GM10847 (cell line): ENCODE data around the gene RUFY3.

Experiments used
- POLR2A ChIP-seq: IDR thresholded peaks from 2 replicates; pipeline ENCODE4 v1.6.1; 2011; ENCODE audit not compliant: insufficient read length; ENCODE audit errors: extremely low read depth

RUFY3 gene, protein sequence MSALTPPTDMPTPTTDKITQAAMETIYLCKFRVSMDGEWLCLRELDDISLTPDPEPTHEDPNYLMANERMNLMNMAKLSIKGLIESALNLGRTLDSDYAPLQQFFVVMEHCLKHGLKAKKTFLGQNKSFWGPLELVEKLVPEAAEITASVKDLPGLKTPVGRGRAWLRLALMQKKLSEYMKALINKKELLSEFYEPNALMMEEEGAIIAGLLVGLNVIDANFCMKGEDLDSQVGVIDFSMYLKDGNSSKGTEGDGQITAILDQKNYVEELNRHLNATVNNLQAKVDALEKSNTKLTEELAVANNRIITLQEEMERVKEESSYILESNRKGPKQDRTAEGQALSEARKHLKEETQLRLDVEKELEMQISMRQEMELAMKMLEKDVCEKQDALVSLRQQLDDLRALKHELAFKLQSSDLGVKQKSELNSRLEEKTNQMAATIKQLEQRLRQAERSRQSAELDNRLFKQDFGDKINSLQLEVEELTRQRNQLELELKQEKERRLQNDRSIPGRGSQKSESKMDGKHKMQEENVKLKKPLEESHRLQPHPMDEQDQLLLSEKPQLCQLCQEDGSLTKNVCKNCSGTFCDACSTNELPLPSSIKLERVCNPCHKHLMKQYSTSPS

DNA sequence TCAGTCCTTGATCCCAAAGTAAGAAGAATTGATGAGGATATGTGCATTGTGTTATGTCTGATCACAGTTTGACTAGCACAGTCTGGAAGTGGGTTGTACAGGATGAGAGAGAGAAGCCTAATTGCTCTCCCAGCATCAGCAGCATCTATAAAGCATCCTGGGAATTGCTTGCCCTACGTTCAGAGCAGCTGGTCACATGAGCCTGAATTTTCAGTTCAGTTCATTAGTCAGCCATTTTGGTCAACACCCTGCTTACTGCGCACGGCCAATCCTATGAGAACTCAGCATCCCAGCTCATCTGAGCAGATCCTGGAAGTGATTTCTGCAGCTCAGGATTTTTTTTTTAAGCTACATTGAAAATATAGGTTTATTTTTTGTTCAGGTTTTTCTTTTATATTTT is at the start of gene RUFY3:
RUFY3 (plus strand) TSS at position 218 of the 400 bp plus-strand sequence. CDS start 610 bp downstream, outside the sequence.
- TF ChIP-seq POLR2A, result no peak

DNA sequence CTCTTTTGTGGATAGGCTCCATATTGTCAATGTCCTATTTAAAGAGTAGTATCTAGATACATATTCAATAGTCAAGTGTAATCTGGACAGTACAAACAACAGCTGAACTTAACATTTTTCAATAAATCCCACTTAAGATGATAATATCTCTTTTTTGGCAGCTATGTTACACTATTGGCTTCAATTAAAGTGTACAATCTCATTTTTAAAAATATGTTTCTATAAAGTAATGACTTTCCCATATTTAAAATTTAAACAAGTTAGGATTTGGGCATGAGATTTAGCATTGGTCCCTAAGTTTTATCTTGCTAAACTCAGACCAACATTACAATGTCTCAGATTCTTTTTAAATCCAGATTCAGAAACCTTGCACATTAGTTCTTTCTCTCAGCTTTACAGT is 47.6 kb upstream of the RUFY3 start:
- no peak for TF ChIP-seq POLR2A

DNA sequence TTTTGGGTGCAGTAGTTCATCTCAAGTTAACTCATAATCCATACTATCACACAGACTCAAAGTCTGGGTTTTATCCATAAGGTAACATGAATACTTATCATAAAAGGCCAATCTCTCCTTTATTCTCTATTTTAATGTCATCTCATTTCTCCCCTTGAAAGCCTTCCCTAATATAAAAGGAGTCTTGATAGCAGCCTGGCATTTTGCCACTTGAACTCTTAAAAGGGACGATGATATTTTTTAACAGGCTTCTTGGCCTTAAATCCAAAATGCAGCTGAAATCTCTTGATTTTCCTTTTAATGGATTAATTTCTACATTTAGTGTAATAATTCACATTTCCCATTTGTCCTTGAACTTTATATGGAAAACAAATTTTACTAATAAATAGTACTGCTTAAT is 47.0 kb upstream of the RUFY3 start:
- TF ChIP-seq POLR2A, result no peak

DNA sequence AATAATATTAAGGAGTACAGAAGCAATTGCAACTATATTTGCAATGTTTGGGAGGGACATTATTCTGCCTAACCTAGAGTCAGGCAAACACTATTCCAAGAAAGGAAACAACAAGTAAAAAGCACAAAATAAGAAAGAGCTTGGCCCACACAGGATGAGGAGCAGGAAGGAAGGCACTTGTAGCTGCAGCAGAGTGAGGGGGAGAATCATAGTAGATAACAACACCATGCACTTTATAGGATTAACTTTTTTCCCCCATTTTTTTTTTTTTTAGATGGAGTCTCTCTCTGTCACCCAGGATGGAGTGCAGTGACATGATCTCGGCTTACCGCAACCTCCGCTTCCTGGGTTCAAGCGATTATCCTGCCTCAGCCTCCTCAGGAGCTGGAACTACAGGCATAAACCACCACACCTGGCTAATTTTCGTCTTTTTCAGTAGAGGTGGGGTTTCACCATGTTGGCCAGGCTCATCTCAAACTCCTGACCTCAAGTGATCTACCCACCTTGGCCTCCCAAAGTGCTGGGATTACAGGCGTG is 45.1 kb upstream of the RUFY3 start:
- no peak for TF ChIP-seq POLR2A

DNA sequence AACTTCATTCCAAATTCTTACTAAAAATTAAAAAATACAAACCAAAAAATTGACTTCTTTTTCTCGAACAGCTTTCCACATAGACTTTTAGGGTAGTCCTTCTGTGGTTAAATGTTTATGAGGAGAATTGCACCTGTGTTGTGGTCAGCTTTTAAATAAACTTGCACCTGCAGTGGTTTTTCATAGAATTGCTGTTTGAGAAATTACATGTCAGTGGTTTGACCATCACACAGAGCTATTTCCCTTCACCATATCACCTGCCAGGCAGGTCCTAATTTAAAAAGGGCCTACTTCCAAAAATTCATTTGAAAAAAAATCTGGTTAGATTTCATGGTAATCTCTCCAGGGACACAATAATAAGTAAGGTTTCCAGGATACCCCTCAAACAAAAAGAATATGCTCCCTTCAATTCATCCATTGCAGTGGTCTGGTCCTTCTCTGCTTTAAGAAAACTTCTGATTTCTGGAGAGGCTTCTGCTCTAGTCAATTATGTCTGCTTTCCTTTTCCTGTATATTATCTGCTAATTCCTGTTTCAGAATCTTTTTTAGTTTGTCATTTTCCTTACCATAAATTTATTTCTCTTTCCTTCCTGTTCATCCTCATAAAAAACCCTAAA is 43.3 kb upstream of the RUFY3 start:
- no peak for TF ChIP-seq POLR2A

DNA sequence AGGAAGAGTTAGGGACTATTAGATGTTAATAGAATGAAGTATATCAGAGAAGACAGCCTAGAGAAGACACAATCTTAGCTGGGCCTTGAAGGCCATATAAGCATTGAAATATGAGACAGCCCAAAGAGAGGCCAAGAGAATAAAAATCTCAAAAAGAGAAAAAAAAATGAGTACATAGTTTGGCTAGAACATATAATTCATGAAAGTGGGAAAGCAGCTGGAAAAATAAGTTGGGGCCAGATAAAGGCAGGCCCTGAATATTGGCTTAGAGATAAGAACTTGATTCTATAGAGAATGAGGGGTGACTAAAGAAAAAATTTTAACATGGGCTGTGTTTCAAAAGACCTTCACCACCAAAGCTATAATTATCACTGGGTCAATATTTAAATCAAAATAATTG is 40.8 kb upstream of the RUFY3 start:
- TF ChIP-seq POLR2A, result no peak

DNA sequence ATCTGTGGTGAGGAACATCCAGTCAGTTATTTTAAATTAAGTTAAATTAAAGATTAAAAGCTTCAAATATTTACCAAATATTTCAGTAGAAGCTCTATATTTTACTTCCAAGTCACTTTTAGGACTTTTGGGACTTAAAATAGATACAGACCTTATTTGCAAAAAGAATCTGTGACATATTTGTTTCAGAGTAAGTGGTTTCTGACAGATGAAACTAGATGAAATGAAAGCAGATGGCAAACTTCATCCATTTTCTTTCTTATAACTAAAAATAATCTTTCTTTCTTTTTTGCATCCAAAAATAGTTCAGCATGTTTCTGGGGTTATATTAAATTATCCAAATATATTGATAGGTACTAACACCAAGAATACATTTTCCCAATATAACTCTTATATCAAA is 40.1 kb upstream of the RUFY3 start:
- TF ChIP-seq POLR2A, result no peak

DNA sequence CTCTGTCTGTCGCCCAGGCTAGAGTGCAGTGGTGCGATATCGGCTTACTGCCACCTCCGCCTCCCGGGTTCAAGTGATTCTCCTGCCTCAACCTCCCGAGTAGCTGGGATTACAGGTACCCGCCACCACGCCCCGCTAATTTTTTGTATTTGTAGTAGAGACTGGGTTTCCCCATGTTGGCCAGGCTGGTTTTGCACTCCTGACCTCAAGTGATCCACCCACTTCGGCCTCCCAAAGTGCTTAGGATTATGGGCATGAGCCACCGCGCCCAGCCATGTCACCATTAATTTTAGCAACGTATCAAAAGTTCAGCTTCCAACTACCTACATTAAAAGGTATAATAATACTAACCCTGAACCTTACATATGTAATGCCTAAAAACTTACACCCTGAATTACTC is 34.4 kb upstream of the RUFY3 start:
- no peak for TF ChIP-seq POLR2A

DNA sequence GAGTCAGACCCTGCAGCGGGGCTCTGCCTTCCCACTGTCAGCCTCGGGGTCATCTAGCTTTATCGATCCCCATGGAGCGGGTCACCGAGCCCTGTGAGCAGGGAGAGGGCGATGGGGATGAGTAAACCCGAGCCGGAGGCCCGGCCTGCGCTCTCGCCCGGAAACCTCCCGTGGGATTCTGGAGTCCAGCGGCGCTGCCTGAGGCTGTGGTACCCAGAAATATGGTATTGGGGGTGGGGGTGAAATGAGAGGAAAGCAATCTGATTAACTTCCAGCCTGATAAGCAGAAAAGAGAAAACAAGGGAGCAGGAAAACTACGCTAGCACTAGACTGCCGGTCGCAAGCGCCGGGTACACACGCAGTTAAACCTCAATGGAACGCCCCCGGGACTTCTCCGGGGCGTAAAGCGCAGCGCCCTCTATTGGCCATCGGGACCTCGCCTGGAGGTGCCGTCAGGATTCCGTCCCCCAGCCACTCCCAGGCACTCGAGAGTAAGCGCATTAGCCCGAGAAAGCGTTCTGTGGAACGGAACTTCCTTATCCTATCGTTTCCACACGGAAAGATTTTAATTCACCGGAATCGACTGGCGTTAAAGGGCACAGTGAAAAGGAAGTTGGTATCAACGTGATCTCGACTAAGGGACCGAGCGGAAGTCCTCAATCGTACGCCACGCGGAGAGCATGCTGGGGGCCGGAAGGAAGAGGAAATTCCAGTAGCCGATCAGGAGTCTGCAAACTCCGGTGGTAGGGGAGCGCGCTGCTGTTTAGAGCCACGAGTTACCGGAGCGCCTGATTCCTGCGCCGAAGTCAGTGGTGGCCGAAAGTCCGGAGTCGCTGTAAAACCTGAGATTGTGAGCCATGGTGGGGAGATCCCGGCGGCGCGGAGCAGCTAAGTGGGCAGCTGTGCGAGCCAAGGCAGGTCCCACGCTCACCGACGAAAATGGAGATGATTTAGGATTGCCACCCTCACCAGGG is 33.7 kb upstream of the RUFY3 start, which contains the start of gene UTP3:
UTP3 (plus strand) TSS at position 712 of the 974 bp plus-strand sequence; CDS start at position 858, 146 bp downstream.
- TF ChIP-seq POLR2A, result peak; percentile 81

DNA sequence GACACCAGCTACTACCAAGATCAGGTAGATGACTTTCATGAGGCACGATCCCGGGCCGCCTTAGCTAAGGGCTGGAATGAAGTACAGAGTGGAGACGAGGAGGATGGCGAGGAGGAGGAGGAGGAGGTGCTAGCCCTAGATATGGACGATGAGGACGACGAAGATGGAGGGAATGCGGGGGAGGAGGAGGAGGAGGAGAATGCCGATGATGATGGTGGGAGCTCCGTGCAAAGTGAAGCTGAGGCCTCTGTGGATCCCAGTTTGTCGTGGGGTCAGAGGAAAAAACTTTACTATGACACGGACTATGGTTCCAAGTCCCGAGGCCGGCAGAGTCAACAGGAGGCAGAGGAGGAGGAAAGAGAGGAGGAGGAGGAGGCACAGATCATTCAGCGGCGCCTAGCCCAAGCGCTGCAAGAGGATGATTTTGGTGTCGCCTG is 33.0 kb upstream of the RUFY3 start:
- TF ChIP-seq POLR2A, result no peak

DNA sequence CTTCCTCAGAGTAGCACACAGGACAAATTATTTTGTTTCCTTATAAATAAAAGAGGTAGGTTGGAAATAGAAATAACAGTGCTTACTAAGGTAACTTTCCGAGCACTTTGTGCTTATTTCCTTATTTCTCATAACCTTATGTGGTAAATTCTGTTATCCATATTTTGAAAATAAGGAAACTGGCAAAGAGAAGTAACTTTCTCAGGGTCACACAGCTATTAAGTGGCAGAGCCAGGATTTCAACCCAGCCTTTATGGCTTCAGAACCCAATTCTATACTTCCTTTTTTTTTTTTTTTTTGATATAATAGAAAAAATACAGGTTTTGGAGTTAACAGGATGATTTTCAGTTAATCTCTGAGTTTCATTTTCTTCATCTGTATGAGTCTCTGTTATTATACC is 30.1 kb upstream of the RUFY3 start:
- no peak for TF ChIP-seq POLR2A

DNA sequence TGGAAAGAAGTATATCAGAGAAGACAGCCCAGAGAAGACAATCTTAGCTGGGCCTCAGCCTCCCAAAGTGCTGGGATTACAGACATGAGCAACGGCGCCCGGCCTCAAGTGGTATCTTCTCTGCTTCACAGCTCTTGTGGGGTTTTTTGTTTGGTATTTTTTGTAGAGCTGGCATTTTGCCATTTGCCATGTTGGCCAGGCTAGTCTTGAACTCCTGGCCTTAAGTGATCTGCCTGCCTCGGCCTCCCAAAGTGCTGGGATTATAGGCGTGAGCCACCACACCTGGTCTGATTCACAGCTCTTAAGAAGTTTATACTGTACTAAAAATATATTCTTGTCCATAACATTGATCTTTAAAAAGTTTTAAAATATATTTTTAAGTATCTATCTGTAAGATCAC is 21.1 kb upstream of the RUFY3 start:
- no peak for TF ChIP-seq POLR2A

DNA sequence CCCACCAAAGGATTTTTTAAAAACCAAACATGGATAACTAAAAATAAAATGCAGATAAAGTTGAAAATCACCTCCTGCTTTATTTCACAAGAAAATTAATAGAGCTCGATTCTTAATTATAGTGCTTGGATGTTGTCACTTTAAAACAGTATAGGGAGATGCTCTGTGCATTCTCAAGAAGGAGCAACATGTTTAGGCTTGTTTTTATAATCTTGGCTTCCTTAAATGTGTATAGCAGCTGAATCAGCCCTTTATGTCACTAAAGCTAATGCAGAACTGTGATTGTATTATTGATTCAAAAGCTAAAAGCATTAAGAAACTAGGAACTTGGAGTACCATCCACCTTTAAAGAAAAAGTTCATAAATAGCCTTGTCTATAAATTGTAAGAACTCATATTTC is 20.5 kb upstream of the RUFY3 start:
- no peak for TF ChIP-seq POLR2A

DNA sequence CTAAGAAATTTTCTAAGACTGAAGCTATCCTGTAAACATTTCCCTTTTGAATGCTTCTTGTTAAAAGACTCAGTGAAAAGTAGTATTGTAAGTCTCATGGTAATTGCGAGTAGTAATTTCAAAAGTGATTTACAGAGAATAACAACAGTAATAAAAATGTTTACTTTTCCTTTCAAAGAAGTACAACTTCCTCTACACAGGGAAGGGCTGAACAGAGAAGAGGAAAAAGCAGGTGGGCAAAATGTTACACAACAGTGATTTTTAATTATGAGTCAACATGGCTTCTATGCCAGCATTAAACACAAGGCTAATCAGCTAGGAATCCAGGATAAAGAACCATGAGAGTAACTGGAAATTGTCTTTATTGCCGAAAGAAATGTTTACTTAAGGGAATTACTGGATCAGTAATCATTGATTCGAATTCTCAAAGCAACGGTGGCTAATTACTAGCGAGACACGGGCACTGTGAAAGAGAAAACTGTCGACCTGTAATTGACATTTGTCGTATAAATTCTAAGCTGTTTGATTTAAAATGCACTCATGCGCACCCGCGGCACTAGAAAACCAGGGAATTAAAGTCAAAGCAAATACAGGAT is 18.0 kb upstream of the RUFY3 start:
- no peak for TF ChIP-seq POLR2A

DNA sequence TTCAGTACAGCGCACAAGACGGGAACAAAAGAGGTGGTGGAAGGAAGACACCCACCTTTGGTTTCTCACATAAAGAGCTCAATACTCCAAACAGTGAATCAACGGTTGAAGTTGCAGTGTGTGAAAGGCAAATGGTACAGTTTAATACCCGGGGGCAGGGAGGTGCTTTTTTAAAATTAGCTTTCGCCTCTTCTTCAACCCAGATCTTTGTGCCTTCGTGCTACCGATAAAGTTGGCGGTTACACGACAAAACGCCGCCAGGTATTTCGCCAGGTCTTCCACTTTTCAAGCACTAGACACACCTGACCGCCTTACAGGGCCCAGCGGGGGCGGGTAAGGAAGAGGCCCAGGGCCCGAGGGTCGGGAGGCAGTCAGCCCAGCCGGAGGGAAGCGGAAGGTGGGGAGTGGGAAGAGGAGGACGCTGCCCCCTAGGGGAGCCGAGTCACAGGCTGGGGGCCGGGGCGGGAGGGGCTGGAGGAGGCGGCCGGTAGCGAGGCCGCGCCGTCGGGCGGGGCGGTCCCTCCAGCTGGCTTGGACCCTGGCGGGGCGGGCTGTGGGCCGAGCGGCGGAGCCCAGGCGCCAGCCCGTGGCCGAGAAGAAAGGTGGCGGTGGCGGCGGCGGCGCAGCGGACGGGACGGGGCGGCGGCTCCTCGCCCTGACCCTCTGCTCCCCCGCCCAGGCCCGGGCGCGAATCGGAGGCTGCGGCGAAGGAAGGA is 17.4 kb upstream of the RUFY3 start:
- TF ChIP-seq POLR2A, result peak; percentile 19

DNA sequence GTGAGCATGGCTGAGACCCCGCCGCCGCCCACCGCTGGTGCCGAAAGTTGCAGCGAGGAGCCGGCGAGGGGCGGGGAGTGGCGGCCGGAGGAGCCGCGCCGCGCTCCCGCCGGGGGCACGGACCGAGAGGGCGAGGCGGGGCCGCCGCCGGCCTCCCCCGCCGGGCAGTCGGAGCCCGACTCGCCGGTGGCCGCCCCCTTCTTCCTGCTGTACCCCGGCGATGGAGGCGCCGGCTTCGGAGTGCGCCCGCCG is 16.9 kb upstream of the RUFY3 start:
- TF ChIP-seq POLR2A, result no peak
